HL-60/S4 (cell line): ENCODE measurements around the gene PDZRN4.

Experiments used
- in situ Hi-C: fragments of 300-500 bp; cut with MboI; formaldehyde crosslinking; loops from 2 replicates; pipeline ENCODE4 v1.14.3; 2022; ENCODE audit warnings: low sequenced_read_pairs

The PDZRN4 gene

DNA sequence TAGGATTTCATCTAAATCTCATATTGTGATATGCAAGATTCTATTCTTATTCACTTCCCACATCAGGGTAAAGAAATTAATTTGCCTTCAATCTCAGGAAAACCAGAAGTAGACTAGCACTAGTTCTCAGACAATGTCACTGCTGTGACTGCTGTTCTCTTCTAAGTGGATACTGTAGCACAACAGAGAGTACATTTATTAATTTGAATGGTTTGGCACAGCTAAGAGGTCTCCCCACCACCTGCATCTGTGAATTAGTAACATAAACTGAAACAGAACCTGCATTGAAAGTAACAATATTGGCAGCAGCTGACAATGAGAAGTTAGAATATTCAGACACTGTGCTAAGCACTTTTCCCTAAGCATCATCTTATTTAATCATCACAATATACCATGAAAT, 253.1 kb downstream of the PDZRN4 start:
- in situ Hi-C loops: no loop called here

- in situ Hi-C loops: no loop called here
Measured at GRCh38 chr12:41442896-41443295, 254.8 kb downstream of the PDZRN4 start.

DNA sequence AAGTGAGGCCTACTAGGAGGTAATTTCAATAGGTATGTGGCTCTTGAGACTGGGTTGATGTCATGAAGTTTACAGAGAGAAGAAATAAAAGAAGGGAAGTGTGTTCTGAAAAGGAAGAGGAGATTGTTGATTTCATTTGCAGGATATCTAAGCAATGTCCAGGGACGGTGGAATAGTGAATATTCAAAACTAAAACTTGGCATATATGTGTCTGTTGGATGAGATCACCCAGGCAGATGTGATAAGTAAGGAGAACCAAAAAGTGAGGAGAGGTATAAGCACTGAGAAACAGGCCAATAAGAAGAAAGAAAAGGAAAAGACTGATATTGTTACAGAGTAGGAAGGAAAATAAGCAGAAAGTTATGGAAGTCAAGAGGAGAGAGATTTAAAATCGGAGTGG, 255.6 kb downstream of the PDZRN4 start:
- in situ Hi-C loops: no loop called here

DNA sequence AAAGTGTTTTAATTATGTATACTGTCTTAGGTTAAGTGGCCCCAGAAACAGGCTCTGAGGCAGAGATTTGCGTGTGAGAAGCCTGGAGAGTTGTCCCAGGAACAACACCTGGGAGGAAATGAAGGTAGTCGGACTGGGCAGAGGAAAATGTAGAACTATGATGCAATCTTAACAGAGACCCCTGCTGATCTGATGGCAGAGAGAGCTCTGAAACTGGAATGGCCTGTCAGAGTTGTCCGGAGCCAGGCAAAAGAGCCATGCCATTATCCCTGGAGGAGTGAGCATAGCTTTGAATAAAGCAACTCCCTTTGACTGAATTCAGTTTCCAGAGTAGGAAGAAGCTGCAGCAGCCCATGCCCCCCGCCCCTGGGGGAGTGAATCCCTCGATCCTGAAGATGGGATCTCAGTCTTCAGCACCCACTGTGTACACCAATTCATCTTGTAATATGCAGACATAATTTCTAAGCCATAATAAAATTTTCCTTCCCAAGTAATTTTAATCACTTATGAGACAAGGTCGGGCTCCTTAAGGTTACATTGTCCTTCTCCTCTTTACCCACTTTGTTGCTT, 264.8 kb downstream of the PDZRN4 start:
- in situ Hi-C loops: no loop called here

- in situ Hi-C loops: no loop called here
Measured at GRCh38 chr12:41453409-41453808, 265.3 kb downstream of the PDZRN4 start.

DNA sequence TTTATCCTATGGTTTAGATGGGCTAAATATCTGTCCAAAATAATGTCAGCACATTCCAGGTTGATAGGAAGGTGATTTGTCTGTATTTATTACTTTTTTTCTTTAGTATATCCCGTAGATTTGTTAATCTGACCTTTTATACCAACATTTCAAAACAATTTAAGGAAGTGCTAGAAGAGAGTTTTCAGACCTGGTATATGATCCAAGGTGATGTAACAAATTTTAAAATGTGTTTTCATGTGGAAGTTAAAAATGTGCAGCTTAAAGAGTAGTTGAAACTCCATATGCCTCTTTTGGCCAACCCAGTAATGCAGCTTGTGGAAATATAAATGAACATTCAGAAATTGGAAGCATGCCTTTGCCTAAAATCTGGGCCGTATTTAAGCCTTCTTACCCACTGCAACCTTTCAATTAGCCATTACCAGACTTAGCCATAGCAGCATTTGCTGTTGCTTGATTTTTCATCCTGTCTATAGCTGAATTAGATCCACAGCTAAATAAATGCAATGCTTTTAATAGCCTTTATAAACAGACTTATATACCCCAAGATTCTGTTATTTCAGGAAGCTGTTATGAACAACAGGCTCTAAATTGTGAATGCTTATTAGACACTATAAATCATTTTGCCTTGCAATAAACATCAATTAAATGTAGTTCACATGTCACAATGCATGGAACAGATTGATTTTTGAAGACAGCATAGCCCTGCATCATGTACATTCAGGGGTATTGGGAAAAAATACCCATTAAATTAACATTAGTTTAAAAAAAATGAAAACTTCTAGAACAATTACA, 271.2 kb downstream of the PDZRN4 start:
- in situ Hi-C loops: no loop called here

GRCh38 chr12:41459906-41460214, 271.7 kb downstream of the PDZRN4 start:
- in situ Hi-C loops: no loop called here

- in situ Hi-C loops: no loop called here
Measured at GRCh38 chr12:41460906-41461305, 272.8 kb downstream of the PDZRN4 start.

- in situ Hi-C loops: no loop called here
Measured at GRCh38 chr12:41462312-41462711, 274.2 kb downstream of the PDZRN4 start.

- in situ Hi-C loops: no loop called here
Measured at GRCh38 chr12:41465526-41465925, 277.4 kb downstream of the PDZRN4 start.

GRCh38 chr12:41466300-41466699, 278.2 kb downstream of the PDZRN4 start:
- in situ Hi-C loops: no loop called here

GRCh38 chr12:41466802-41467201, 278.7 kb downstream of the PDZRN4 start:
- in situ Hi-C loops: no loop called here

- in situ Hi-C loops: no loop called here
Measured at GRCh38 chr12:41467591-41468325, 279.6 kb downstream of the PDZRN4 start.

DNA sequence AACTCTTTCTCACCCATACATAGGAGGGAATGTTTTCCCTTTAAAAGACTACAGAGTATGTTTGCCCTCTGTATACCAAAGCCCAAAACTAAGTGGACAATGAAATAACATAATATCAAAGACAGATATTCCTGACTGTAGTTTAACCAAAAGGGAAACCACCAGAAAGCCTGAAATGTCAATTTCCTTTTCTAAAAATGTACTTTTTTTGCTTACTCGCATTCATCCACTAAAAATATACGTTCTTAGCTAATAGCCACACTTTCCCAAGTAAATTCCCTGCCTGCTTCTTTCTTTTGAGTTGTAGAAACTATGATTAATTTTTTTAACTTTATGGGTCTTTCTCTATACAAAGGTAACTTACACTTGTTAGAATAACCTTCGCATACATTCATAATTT, 280.2 kb downstream of the PDZRN4 start:
- in situ Hi-C loops: no loop called here

- in situ Hi-C loops: no loop called here
Measured at GRCh38 chr12:41468756-41469155, 280.6 kb downstream of the PDZRN4 start.

DNA sequence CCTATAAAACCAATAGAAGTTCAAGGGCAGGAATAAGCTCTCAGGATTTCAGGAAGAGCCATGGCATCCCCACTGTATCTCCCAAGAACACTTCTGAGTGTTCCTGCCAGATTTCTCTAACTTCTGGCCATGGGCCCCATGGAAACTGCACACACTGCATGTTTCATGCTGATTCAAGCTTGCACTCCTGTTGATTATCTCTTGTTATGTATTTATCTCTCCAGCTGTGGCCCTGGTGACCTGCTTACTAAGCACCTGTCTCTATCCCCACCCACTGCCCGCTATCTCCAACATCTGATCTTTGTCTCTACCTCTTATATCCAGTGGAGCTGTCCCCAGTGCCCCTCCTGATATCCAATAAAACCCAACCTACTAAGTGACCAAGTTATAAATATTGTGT, 285.3 kb downstream of the PDZRN4 start:
- in situ Hi-C loops: no loop called here

DNA sequence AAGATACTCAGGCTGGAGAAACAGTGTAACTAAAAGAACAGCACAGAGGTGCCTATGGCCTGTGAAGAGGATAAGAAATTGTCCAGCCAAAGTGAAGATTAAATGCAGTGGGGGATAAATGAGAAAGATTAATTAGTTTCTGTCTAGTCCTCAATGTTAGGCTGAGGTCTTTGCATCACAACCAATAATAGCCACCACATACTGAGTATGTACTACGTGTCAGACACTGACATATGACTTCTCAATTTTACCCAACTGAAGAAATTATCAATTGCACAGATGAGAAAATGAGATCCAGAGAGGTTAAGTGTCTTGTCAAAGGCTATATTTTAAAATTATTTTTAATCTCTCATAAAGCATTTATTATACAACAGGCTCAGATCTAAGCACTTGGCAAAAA, 285.9 kb downstream of the PDZRN4 start:
- in situ Hi-C loops: no loop called here

DNA sequence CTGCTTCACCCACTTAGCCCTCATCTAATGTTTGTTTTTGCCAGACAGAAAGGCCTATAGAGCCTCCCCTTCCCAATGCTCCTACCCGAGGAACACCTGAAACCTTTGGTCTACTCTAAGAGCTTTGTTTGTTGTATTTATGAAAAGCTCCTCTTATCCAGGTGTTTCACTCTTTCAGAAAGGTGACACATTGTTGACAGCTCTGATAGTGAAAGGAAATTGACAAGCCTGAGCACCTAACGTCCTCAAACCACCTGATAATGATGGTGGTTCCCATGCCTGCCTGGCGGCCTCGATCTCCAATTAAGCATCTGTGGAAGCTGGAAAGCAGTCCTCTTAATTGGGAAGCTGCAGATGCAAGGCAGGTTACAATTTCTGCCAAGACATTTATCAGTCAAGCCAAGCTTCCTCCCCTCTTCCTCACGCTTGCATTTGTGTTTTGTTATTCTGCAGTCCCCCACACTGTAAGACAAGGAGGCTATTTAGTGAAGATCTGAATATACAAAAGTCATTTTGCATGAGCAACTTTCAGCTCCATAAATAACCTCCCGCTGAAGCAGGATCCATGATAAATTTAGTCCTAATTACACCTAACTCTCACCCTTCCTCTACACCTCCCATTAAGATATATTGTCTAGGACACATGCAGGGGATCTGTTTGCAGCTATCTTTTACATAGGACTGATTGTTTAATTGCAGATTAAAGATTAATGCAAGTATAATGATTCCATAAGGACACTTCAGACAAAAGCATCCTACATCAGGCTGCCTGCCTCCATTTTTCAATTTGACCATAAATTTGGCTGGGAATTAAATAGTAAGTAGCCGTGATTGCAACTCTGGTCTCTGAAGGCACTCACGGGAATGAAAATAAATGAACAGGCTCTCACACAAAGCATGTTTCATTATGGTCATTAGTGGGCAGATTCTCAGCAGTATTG, 288.6 kb downstream of the PDZRN4 start:
- in situ Hi-C loops: no loop called here

DNA sequence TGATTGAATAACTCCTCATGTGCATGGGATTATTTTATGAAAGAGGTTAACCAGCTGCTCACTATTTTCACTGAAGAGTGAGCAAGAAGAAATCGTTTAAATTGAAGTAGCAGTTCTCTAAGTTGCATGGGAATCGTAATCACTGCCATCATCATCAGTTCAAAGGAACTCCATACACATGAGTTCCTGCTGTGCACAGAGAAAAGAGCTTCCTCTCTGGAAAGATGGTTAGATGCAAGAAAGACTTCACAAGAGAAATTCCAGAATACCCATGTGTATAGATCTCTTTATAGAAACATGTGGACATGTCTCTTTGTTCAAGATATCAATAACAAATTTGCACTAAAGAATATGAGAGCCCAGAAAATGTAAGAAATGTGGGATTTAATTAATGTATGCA, 291.3 kb downstream of the PDZRN4 start:
- in situ Hi-C loops: no loop called here

GRCh38 chr12:41485203-41485602, 297.1 kb downstream of the PDZRN4 start:
- in situ Hi-C loops: no loop called here

DNA sequence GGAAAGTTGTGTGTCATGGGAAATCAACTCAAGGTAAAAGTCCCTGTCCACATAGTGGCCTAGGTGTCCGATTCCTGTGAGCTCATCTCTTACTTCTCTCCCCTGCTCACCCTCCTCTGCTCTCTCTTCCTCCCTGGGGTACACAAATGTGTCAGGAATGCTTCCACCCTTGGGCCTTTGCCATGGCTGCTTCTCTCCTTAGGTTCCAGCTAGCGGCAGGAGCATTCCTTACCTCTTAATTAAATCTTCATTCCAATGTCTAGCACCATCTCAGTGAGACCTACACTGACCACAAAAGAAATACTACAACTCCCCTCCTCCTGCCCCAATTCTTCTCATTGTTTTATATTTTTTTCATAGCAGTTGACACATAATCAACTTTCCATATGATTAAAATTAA, 298.6 kb downstream of the PDZRN4 start:
- in situ Hi-C loops: no loop called here
